H1 (cell line): ENCODE data around the gene PKP3. TPM values are rescaled to one million over a fixed set of nuclear protein-coding genes. Genes with fewer than 3 reads are reported as not detected.

Experiments
- MAFK ChIP-seq: IDR thresholded peaks from 2 replicates; pipeline ENCODE4 v1.6.1; 2012; ENCODE audit warnings: low read depth, mild to moderate bottlenecking, improper control_type of control experiment, low read length
- POLR2AphosphoS5 ChIP-seq: IDR thresholded peaks from 2 replicates; pipeline ENCODE4 v1.6.1; 2011; ENCODE audit warnings: low read depth, low read length
- SP4 ChIP-seq: IDR thresholded peaks from 2 replicates; pipeline ENCODE4 v1.6.1; 2012; ENCODE audit warnings: low read length, inconsistent platforms
- polyA plus RNA-seq, 7 experiments: library from polyadenylated mRNA; depleted of rRNA in 3 of 7; stranded (reverse) in 5 of 7; unstranded in 2 of 7; fragments of >200 nt in 5 of 7; fragments of 200-250 nt in 2 of 7; gene quantifications; 1 replicate in 5 of 7; 2 replicates in 1 of 7; 4 replicates in 1 of 7; pipeline versions ENCODE4 v1.2.1 to v1.2.3, GENCODE V29; 2011 to 2013; ENCODE audit warnings: missing spikeins in 2 of 7, mixed read lengths in 2 of 7
- total RNA-seq: library from RNA; stranded (reverse); fragmentation: NEBNext Ultra II Directional; extraction: Animal tissue kit (Norgen Biotek cat#: 25700); gene quantifications from 2 replicates; pipeline ENCODE4 v1.2.1, GENCODE V29; 2021
- TF ChIP-seq, protein P1 (sequence below): fragments of 300-600 bp; sonication (generic); IDR thresholded peaks from 2 replicates; pipeline ENCODE4 v1.7.1; 2012; ENCODE audit warnings: low read length, moderate library complexity, mild to moderate bottlenecking, inconsistent platforms; ENCODE audit not compliant: insufficient replicate concordance

The PKP3 gene
- total and polyA plus RNA-seq, 2 of the 8 experiments (the other 6 are each of a cell fraction or from before 2014, with no cell fraction given) = 16.7 to 28.7 TPM

DNA sequence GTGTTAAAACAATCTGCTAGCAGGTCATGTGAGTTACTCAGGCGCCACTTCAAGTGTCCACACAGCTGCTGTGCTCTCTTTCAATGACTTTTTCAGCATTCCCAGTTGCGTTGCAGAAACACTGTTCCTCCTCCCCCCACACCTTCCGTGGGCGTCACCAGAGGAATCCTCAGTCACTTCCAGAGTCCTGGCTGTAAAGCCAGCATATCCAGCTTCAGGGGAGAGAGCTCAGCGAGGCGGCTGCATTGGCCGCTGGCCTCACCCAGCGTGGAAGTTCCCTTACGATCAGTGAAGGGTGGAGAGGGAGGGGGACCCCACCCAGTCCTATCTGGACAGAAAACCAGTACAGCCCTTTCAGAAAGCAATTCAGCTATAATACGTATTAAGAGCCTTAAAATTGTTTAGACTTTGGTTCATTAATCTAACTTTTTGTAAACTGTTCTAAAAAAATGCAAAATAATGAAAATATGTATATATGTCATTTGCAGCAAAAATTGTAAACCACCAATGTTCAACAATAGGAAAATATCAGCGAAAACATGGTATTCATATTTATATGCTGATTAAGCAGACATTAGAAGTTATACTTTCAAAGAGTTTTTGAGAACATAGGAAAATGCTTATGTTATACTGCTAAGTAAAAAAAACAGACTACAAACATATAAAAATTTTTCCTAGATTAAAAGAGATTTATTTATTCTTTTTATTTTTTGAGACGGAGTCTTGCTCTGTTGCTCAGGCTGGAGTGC lies 50.6 kb downstream of the PKP3 start (continued):
- TF ChIP-seq, protein P1, sequence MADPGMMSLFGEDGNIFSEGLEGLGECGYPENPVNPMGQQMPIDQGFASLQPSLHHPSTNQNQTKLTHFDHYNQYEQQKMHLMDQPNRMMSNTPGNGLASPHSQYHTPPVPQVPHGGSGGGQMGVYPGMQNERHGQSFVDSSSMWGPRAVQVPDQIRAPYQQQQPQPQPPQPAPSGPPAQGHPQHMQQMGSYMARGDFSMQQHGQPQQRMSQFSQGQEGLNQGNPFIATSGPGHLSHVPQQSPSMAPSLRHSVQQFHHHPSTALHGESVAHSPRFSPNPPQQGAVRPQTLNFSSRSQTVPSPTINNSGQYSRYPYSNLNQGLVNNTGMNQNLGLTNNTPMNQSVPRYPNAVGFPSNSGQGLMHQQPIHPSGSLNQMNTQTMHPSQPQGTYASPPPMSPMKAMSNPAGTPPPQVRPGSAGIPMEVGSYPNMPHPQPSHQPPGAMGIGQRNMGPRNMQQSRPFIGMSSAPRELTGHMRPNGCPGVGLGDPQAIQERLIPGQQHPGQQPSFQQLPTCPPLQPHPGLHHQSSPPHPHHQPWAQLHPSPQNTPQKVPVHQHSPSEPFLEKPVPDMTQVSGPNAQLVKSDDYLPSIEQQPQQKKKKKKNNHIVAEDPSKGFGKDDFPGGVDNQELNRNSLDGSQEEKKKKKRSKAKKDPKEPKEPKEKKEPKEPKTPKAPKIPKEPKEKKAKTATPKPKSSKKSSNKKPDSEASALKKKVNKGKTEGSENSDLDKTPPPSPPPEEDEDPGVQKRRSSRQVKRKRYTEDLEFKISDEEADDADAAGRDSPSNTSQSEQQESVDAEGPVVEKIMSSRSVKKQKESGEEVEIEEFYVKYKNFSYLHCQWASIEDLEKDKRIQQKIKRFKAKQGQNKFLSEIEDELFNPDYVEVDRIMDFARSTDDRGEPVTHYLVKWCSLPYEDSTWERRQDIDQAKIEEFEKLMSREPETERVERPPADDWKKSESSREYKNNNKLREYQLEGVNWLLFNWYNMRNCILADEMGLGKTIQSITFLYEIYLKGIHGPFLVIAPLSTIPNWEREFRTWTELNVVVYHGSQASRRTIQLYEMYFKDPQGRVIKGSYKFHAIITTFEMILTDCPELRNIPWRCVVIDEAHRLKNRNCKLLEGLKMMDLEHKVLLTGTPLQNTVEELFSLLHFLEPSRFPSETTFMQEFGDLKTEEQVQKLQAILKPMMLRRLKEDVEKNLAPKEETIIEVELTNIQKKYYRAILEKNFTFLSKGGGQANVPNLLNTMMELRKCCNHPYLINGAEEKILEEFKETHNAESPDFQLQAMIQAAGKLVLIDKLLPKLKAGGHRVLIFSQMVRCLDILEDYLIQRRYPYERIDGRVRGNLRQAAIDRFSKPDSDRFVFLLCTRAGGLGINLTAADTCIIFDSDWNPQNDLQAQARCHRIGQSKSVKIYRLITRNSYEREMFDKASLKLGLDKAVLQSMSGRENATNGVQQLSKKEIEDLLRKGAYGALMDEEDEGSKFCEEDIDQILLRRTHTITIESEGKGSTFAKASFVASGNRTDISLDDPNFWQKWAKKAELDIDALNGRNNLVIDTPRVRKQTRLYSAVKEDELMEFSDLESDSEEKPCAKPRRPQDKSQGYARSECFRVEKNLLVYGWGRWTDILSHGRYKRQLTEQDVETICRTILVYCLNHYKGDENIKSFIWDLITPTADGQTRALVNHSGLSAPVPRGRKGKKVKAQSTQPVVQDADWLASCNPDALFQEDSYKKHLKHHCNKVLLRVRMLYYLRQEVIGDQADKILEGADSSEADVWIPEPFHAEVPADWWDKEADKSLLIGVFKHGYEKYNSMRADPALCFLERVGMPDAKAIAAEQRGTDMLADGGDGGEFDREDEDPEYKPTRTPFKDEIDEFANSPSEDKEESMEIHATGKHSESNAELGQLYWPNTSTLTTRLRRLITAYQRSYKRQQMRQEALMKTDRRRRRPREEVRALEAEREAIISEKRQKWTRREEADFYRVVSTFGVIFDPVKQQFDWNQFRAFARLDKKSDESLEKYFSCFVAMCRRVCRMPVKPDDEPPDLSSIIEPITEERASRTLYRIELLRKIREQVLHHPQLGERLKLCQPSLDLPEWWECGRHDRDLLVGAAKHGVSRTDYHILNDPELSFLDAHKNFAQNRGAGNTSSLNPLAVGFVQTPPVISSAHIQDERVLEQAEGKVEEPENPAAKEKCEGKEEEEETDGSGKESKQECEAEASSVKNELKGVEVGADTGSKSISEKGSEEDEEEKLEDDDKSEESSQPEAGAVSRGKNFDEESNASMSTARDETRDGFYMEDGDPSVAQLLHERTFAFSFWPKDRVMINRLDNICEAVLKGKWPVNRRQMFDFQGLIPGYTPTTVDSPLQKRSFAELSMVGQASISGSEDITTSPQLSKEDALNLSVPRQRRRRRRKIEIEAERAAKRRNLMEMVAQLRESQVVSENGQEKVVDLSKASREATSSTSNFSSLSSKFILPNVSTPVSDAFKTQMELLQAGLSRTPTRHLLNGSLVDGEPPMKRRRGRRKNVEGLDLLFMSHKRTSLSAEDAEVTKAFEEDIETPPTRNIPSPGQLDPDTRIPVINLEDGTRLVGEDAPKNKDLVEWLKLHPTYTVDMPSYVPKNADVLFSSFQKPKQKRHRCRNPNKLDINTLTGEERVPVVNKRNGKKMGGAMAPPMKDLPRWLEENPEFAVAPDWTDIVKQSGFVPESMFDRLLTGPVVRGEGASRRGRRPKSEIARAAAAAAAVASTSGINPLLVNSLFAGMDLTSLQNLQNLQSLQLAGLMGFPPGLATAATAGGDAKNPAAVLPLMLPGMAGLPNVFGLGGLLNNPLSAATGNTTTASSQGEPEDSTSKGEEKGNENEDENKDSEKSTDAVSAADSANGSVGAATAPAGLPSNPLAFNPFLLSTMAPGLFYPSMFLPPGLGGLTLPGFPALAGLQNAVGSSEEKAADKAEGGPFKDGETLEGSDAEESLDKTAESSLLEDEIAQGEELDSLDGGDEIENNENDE = no peak
- TF ChIP-seq POLR2AphosphoS5 = no peak
- no peak for TF ChIP-seq MAFK
- no peak for TF ChIP-seq SP4
